ENCODE results near the gene ADRA2A.

GRCh38 chr10:111034598-111035310 is 42.1 kb upstream of the ADRA2A start:
- no peak for TF ChIP-seq CTCF (IDR thresholded peaks at IDR 0.05)
- no peak for TF ChIP-seq EP300 (IDR thresholded peaks at IDR 0.05)
- TF ChIP-seq POLR2A (IDR thresholded peaks at IDR 0.05), result no peak
